GM06990 (cell line): ENCODE results near the gene SLC35F1.

Experiments used
- DNase-seq: peaks from one replicate; pipeline ENCODE4 v3.0.0-alpha.2; 2011; ENCODE audit not compliant: insufficient read length; ENCODE audit errors: extremely low read depth
- H3K27me3 ChIP-seq: replicated peaks from 2 replicates; pipeline ENCODE4 v1.6.0; 2011; ENCODE audit warnings: low read length; ENCODE audit not compliant: control insufficient read depth, insufficient read depth
- H3K36me3 ChIP-seq: 2 replicates; pipeline ENCODE4 v1.5.1; 2011; ENCODE audit warnings: low read length; ENCODE audit not compliant: control insufficient read depth, insufficient read depth
- H3K4me3 ChIP-seq: replicated peaks from 2 replicates; pipeline ENCODE4 v1.5.1; 2011; ENCODE audit warnings: low read depth, mild to moderate bottlenecking, control low read depth, low read length
- TF ChIP-seq, protein P1 (sequence below): IDR thresholded peaks from 2 replicates; pipeline ENCODE4 v1.5.1; 2011; ENCODE audit warnings: low read length, control low read depth, mild to moderate bottlenecking, inconsistent platforms; ENCODE audit not compliant: insufficient read depth, poor library complexity, severe bottlenecking

SLC35F1 gene

GRCh38 chr6:117890172-117890571 lies 16.9 kb upstream of the SLC35F1 start:
- no peaks in the 10 kb centered on the region for H3K36me3 ChIP-seq
- DNase-seq: no peak
- TF ChIP-seq, protein P1, sequence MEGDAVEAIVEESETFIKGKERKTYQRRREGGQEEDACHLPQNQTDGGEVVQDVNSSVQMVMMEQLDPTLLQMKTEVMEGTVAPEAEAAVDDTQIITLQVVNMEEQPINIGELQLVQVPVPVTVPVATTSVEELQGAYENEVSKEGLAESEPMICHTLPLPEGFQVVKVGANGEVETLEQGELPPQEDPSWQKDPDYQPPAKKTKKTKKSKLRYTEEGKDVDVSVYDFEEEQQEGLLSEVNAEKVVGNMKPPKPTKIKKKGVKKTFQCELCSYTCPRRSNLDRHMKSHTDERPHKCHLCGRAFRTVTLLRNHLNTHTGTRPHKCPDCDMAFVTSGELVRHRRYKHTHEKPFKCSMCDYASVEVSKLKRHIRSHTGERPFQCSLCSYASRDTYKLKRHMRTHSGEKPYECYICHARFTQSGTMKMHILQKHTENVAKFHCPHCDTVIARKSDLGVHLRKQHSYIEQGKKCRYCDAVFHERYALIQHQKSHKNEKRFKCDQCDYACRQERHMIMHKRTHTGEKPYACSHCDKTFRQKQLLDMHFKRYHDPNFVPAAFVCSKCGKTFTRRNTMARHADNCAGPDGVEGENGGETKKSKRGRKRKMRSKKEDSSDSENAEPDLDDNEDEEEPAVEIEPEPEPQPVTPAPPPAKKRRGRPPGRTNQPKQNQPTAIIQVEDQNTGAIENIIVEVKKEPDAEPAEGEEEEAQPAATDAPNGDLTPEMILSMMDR: no peak
- no peaks in the 10 kb centered on the region for H3K27me3 ChIP-seq
- no peak overlapping the region for H3K4me3 ChIP-seq

DNA sequence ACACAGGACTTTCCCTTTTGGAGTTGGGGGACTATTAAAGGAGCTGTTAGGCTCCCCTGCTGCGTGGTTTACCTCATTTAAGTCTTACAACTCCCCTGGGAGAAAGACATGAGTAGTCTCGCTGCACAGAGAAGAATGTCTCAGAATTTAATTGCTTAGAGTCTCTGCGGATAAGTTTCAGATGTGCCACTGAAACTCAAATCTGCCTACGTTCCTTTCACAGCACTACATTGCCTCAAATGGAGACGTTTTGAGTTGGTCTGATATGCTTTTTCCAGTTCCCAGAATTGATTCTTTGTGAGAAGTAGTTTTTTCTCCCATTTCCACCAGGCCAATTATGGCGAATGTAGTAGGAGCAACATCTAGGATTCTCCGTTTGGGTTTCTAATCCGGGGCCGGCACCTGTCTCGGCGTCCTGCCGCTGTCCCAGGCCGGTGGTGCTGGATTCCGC lies 532 bp upstream of the SLC35F1 start:
- DNase-seq: no peak
- no peaks in the 10 kb centered on the region; the same call in none of the 2 replicates for H3K27me3 ChIP-seq
- peak overlapping the region; percentile 5 for H3K4me3 ChIP-seq
- H3K36me3 ChIP-seq: no peaks in the 10 kb centered on the region
- TF ChIP-seq, protein P1: no peak

DNA sequence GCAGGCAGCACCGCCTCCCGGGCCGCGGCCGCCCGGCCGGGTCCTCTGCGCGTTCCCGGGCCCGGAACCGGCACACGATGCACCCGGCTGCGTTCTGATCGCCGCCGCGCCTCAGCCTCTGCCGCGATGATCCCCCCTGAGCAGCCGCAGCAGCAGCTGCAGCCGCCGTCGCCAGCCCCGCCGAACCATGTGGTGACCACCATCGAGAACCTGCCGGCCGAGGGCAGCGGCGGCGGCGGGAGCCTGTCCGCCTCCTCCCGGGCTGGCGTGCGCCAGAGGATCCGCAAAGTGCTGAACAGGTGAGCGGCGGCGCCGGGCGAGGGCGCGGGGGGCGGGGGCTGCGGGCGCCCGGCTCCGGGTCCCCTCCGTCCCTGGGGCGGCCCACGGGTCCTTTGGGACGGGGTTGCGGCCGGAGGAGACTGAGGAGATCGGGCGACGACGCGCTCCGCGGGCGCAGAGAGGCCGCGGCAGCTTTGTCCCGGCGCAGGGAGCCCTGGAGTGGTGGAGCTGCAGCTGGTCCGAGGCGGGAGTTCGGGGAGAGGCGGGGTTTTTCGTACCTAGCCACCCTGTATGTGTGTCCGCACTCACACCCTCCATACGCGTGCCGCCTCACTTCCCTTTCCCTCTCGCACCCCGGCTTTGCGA lies 659 bp downstream of the SLC35F1 start:
- peak; percentile 6 for DNase-seq
- no peaks in the 10 kb centered on the region; the same call in none of the 2 replicates for H3K27me3 ChIP-seq
- H3K4me3 ChIP-seq: peak overlapping the region; percentile 57
- no peaks in the 10 kb centered on the region for H3K36me3 ChIP-seq
- TF ChIP-seq, protein P1: no peak

DNA sequence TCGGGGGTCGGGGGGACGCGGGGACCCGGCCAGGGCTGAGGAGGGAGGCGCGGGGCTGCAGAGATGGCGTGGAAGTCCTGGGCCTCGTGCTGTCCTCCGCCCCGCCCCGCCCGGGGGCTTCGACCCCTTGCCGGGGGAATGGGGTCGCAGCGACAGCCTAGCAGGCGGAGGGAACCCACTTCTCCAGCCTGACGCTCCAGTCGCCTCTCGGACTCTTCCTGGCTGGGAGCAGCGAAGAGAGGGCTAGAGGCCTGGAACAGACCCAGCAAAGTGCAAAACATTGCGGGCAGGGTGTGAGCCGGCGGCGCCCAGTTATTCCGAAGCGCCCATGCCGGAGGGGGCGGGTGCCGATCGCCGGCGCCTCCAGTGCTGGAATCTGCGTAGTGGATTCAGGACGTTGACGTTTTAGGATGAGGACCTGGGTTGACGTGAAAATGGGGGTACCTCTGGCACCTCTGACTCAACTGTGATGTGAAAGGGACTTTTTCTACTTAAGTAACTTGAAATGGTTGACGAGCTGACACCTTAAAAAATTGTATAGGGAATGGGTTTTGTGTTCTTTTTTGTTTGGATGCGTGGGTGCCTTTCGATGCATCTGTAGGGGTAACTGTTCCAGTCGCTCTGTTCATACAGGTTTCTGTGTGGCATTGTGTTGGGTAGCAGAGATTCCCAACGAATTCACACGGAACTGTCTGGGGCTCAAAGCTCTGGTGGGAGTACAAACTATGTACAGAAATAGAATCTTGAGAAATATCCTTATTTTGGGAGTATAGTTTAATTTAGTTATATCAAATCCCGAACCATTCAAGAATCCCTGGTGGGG lies 1.4 kb downstream of the SLC35F1 start:
- TF ChIP-seq, protein P1: no peak
- H3K4me3 ChIP-seq: no peak overlapping the region
- no peaks in the 10 kb centered on the region for H3K36me3 ChIP-seq
- DNase-seq: no peak
- H3K27me3 ChIP-seq: no peaks in the 10 kb centered on the region; the same call in none of the 2 replicates

DNA sequence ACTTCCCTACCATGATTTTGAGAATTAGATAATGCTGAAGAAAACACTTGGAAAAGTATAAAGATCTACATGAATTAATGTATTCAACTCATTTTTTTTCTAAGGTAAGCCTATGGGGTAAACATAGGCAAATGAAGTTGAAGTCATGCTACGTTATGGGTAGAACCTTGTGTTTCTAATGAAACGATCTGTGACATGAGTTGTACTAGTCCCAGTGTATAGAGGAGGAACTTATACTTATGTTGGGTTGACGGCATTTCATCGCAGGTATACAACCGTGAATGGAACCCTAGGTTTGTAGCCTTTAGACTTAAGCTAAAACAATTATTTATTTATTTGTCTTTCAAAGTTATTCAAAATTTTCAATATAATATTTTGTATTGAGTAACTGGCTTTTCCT lies 2.6 kb downstream of the SLC35F1 start:
- H3K4me3 ChIP-seq: no peak overlapping the region
- H3K36me3 ChIP-seq: no peaks in the 10 kb centered on the region
- TF ChIP-seq, protein P1: no peak
- no peaks in the 10 kb centered on the region; the same call in none of the 2 replicates for H3K27me3 ChIP-seq
- DNase-seq: no peak
